Adrenal gland (tissue), 12 donors: ENCODE measurements around the gene CORO2B. TPM values are rescaled to one million over a fixed set of nuclear protein-coding genes. Genes with fewer than 3 reads are reported as not detected.

Source experiments
- DNase-seq, 7 donors: peaks; one replicate each; pipeline ENCODE4 v3.0.0-alpha.2; 2019 to 2020
- H3K27ac ChIP-seq, 5 donors: fragments of 200-600 bp; sonication (generic) in 4 of 5; 1 replicate in 3 of 5; 2 replicates in 2 of 5; pipeline versions ENCODE4 v1.5.1 to v1.8.0; 2016 to 2020; ENCODE audit warnings: mild to moderate bottlenecking in 1 of 5
- H3K27me3 ChIP-seq: fragments of 200-600 bp; 2 replicates; pipeline ENCODE4 v1.8.0; 2021
- H3K36me3 ChIP-seq, 2 donors: fragments of 200-600 bp; replicated peaks in 1 of 2; 1 replicate in 1 of 2; 2 replicates in 1 of 2; pipeline versions ENCODE4 v1.5.1 to v1.8.0; 2018 to 2022
- H3K4me1 ChIP-seq, 2 donors: fragments of 200-600 bp; replicated peaks in 1 of 2; 1 replicate in 1 of 2; 2 replicates in 1 of 2; pipeline versions ENCODE4 v1.5.1 to v1.8.0; 2018 to 2021
- H3K4me3 ChIP-seq, 4 donors: fragments of 200-600 bp; sonication (generic) in 3 of 4; one replicate each; pipeline ENCODE4 v1.5.1; 2016 to 2018
- H3K9me3 ChIP-seq, 3 donors: fragments of 200-600 bp; sonication (generic) in 1 of 3; replicated peaks in 1 of 3; 1 replicate in 2 of 3; 2 replicates in 1 of 3; pipeline versions ENCODE4 v1.5.1 to v1.8.0; 2016 to 2021
- POLR2A ChIP-seq, 2 donors: fragments of 450-650 bp; IDR thresholded peaks; one replicate each; pipeline ENCODE4 v1.6.1; 2017; ENCODE audit warnings: antibody characterized with exemption in 2 of 2, mild to moderate bottlenecking in 2 of 2, moderate library complexity in 1 of 2
- WGBS, 4 donors: extraction: QIAGEN DNeasy Blood & Tissue Kit in 2 of 4; methylation state at CpG; one replicate each; pipeline versions ENCODE4 v1.1.5 to v1.1.7; 2013 to 2017; 5-methylcytosine and 5-hydroxymethylcytosine counted together
- intact Hi-C, 2 donors: fragments of 100-400 bp; cut with DNase I; formaldehyde crosslinking; loops; one replicate each; pipeline versions ENCODE4 v1.14.1 to v1.15.0; 2022 to 2023
- polyA plus RNA-seq, 3 donors: library from polyadenylated mRNA; stranded (reverse); fragments of 200-250 nt in 2 of 3; fragments of 350-450 nt in 1 of 3; fragmentation: Illumina TruSeq in 1 of 3; extraction: RNeasy Lipid Tissue Mini Kit (QIAGEN cat#74804) in 1 of 3; gene quantifications; one replicate each; pipeline ENCODE4 v1.2.3, GENCODE V29; 2013 to 2014
- total RNA-seq, 9 donors: library from RNA; depleted of rRNA in 4 of 9; stranded (reverse); fragments of >200 nt in 4 of 9; fragments of 120-200 nt in 1 of 9; fragmentation: NEBNext Ultra II Directional in 1 of 9; extraction: Animal tissue kit (Norgen Biotek cat#: 25700) in 1 of 9; gene quantifications; one replicate each; pipeline versions ENCODE4 v1.1.0 to v1.2.4, GENCODE V29; 2013 to 2023
- TF ChIP-seq, protein P1 (sequence below), 6 experiments: fragments of 450-650 bp in 4 of 6; fragments of 200-600 bp in 2 of 6; sonication (generic) in 1 of 6; IDR thresholded peaks; 1 replicate in 5 of 6; 2 replicates in 1 of 6; pipeline versions ENCODE4 v1.5.1 to v1.8.0; 2016 to 2021; ENCODE audit warnings: antibody characterized with exemption in 6 of 6, mild to moderate bottlenecking in 2 of 6, moderate library complexity in 1 of 6
- donor health status: healthy with polysubstance abuse.
- donor health status: Bipolar disorder and iron deficiency.
- donor health status: DM: yes; HTN: yes; CAD: no.
- donor health status: DM: no; HTN: no; CAD: no.
- donor health status: DM: no; HTN: no; CAD: no.
- donor health status: DM: yes; HTN: yes; CAD: no.

CORO2B gene
- total and polyA plus RNA-seq, 12 donors, result 2.8 to 8.4 (median 4.3) TPM

GRCh38 chr15:68676011-68676605 is 97.3 kb downstream of the CORO2B start:
- WGBS, 4 donors, result 78 to 98% (median 86%) methylated on average over 3 to 7 of the region's 7 CpGs
- H3K36me3 ChIP-seq, result no peaks in the 10 kb centered on the region
- intact Hi-C loops, result loop anchor here (5.0 to 10.0 kb wide), 3 partner anchors 119 to 421 kb away; no protein-coding TSS in a partner anchor
- no peak overlapping the region for H3K27ac ChIP-seq
- TF ChIP-seq, protein P1, sequence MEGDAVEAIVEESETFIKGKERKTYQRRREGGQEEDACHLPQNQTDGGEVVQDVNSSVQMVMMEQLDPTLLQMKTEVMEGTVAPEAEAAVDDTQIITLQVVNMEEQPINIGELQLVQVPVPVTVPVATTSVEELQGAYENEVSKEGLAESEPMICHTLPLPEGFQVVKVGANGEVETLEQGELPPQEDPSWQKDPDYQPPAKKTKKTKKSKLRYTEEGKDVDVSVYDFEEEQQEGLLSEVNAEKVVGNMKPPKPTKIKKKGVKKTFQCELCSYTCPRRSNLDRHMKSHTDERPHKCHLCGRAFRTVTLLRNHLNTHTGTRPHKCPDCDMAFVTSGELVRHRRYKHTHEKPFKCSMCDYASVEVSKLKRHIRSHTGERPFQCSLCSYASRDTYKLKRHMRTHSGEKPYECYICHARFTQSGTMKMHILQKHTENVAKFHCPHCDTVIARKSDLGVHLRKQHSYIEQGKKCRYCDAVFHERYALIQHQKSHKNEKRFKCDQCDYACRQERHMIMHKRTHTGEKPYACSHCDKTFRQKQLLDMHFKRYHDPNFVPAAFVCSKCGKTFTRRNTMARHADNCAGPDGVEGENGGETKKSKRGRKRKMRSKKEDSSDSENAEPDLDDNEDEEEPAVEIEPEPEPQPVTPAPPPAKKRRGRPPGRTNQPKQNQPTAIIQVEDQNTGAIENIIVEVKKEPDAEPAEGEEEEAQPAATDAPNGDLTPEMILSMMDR (IDR thresholded peaks at IDR 0.05), result no peak
- TF ChIP-seq POLR2A (IDR thresholded peaks at IDR 0.05), result no peak
- DNase-seq, result no peak
- no peak overlapping the region for H3K4me3 ChIP-seq
- no peaks in the 10 kb centered on the region for H3K9me3 ChIP-seq
- no peaks in the 10 kb centered on the region for H3K4me1 ChIP-seq
- no peaks in the 10 kb centered on the region for H3K27me3 ChIP-seq

GRCh38 chr15:68676926-68677325 is 98.1 kb downstream of the CORO2B start:
- H3K9me3 ChIP-seq, result no peaks in the 10 kb centered on the region
- H3K27me3 ChIP-seq, result no peaks in the 10 kb centered on the region
- H3K4me3 ChIP-seq, result no peak overlapping the region
- WGBS, 4 donors, result 89 to 96% (median 95%) methylated on average over 4 of the region's 4 CpGs
- intact Hi-C loops, result loop anchor here (5.0 to 10.0 kb wide), 3 partner anchors 120 to 422 kb away; no protein-coding TSS in a partner anchor
- no peaks in the 10 kb centered on the region for H3K4me1 ChIP-seq
- no peaks in the 10 kb centered on the region for H3K36me3 ChIP-seq
- no peak overlapping the region for H3K27ac ChIP-seq
- TF ChIP-seq, protein P1 (IDR thresholded peaks at IDR 0.05), result no peak
- no peak for TF ChIP-seq POLR2A (IDR thresholded peaks at IDR 0.05)
- DNase-seq, result no peak

DNA sequence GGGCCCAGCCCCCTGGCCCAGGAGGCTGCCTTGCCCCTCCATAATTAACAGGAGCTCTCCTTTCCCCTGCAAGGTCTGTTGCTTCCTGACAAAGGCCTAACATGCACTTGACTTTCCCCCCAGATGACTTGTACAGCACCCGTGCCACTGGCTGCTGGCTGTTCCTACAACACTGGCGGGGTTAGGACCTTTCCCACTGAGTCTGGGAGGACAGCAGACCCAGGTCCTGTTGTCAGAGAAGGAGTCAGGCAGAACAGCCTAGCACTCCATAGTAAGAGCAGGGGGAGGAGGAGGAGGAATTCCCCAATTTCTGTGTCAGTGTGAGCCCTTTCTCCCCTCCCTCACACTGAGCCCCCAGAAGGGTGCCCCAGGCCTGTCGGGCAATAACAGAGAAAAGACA is 99.2 kb downstream of the CORO2B start:
- TF ChIP-seq POLR2A (IDR thresholded peaks at IDR 0.05), result no peak
- TF ChIP-seq, protein P1 (IDR thresholded peaks at IDR 0.05), result no peak
- Histone ChIP-seq H3K9me3 (no peaks in the 10 kb centered on the region), H3K36me3 (no peaks in the 10 kb centered on the region), H3K4me3 (no peak overlapping the region), H3K4me1 (no peaks in the 10 kb centered on the region), H3K27ac (no peak overlapping the region), H3K27me3 (no peaks in the 10 kb centered on the region)
- intact Hi-C loops, result loop anchor here (5.0 to 10.0 kb wide), 3 partner anchors 121 to 423 kb away; no protein-coding TSS in a partner anchor
- WGBS, 4 donors, result 83 to 92% (median 89%) methylated on average over 2 to 3 of the region's 3 CpGs
- no peak for DNase-seq

DNA sequence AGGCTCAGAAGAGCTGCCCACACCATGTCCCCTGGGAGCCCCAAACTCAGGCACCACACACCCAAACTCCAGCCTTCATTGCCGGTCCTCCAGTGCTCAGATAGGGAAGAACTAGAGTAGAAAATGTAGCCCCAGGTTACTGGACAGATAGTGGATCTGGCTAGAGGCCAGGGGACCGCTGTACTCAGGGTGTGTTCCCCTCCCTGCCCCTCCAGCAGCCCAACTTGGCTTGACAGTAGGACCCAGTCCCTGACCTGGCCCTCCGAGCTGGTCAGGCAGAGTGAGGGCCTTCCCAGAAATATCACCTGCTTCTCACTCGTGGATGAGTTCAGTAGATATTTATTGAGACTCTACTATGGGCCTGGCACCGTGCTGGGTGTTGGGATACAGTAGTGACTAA is 100.0 kb downstream of the CORO2B start:
- no peak overlapping the region for H3K4me3 ChIP-seq
- H3K36me3 ChIP-seq, result no peaks in the 10 kb centered on the region
- WGBS, 4 donors, result 81 to 98% (median 93%) methylated on average over 3 to 5 of the region's 5 CpGs
- no peak overlapping the region for H3K27ac ChIP-seq
- H3K27me3 ChIP-seq, result no peaks in the 10 kb centered on the region
- H3K4me1 ChIP-seq, result no peaks in the 10 kb centered on the region
- TF ChIP-seq, protein P1 (IDR thresholded peaks at IDR 0.05), result no peak
- no peak for TF ChIP-seq POLR2A (IDR thresholded peaks at IDR 0.05)
- no peak for DNase-seq
- no peaks in the 10 kb centered on the region for H3K9me3 ChIP-seq
- intact Hi-C loops, result loop anchor here (5.0 to 10.0 kb wide), 3 partner anchors 121 to 424 kb away; no protein-coding TSS in a partner anchor
